ENCODE results near the gene TLE3.
"Not testable (repeated sequence)": the region's sequence is repeated elsewhere in the genome, so short reads cannot be mapped to it uniquely, and the experiment has no call there.

The TLE3 gene

DNA sequence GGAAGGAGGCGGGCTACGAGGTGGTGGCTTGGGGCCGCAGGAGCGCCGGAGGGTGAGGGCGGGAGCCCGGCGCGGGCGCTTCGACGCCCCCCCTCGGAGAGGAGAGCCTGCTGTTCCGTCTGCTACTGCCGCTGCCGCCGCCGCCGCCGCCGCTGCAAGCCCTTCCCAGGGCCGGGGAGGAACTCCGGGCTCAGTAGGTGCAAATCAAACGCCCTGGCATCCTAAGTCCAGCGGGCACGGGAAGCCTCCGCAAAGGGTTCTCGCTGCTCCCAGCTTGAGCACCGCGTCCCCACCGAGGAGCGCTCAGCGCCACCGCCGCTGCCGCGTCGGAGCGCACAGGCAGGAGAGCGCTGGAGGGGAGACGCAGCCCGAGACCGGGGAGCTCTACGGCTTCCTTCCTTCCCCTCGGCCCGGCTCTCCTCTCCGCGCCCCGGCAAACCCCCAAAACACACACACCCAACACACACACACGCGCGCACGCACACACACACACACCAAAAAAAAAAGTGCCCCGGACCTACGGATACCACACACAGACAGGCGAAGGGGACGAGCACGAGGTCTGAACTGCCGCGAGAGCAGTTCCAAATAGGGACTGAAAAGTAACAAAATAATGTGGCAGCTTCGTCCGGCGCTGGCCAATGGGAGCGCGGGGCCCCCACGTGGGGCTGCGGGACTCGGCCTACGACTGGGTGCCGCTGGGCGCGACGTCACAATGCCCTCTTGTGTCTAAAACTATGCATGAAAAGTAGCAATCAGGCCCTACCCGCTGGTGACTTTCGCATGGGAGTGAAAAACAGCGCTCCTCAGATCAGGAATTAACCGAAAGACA, at the start of gene TLE3:
Gene TLE3 (minus strand): TSS at position 597 of the 832 bp plus-strand sequence. CDS start 1,119 bp downstream, outside the sequence.
- DNase-seq = peak; percentile 98

- DNase-seq = peak; percentile 61
These were observed 49.6 kb upstream of the TLE3 start for GRCh38 chr15:70147178-70147760.

GRCh38 chr15:70146771-70147170, 49.1 kb upstream of the TLE3 start:
- no peak for DNase-seq

- DNase-seq = no peak
These were observed 48.4 kb upstream of the TLE3 start for GRCh38 chr15:70146162-70146561.

GRCh38 chr15:70145261-70145660, 47.5 kb upstream of the TLE3 start:
- DNase-seq = no peak

DNA sequence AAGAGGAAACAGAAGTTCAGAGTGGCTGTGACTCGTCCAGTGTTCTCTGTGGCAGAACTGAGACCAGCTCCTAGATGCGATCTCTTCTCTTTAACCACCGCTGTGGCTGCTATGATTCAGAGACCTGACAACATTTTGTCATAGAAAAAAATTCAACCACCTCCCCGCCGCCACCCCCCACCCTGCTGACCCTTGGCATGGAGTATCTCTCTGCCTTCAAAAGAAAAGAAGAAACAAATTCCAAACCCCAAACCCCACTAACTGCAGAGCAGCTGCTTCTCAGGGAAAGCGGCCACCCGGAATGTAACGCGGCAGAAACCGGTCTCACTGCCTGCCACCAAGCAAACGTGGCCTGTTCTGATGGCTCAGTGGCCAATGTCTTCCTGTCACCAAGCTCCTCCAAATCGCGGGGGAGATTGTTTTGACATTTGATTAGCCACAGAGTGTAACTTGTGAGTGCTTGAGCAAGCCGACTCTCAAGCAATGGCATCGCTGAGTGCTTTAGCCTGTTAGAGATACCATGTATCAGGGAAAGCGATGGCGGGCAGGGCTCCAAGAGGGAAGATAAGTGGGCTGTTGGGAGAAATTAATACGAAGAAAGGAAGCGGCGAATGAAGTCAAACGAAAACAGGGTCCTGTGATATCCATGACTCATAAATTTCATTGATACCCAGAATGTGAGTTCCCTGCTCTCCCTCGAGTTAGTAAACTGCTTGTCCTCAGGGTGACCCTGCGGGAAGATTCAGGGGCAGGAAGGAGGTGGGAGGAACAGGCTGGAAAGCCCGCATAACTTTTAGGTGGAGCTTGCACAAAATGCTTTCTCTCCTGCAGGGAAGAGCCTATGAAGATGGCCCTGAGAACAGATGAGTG, 44.8 kb upstream of the TLE3 start:
- DNase-seq = peak; percentile 71

GRCh38 chr15:70142072-70142321, 44.3 kb upstream of the TLE3 start:
- DNase-seq = no peak

DNA sequence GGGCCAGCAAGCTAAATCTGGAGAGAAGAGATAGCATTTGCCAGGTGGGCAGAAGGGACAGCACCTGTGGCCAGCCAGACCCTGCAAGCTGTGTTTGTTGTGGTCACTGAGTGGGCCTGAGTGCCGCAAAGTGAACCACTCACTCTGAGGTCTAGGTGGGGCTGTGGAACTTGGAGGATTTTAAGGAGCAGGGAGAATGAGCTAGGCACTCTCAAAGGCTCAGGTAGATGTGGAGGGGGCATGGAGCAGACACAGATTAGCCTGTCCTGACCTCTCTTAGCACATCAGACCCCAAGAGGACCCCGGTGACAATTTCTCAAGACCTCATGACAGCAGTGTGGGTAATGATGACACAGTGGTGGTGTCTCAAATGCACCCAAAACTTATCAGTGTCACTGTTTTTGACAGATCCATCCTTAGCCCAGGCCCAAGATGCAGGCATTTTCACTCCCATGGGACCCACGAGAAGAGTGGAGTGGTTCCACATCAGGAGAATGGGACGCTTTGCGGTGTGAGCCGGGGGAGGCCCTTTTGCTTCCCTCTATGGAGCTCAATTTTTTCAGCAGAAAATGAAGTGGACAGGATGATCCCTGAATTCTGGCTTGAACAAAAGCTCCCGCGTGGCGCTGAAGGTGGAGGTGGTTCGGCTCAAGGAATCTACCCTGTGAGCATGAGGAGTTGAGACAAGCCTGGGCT, 43.8 kb upstream of the TLE3 start:
- DNase-seq = no peak

GRCh38 chr15:70140543-70141375, 43.0 kb upstream of the TLE3 start:
- peak; percentile 64 for DNase-seq

GRCh38 chr15:70140025-70140542, 42.4 kb upstream of the TLE3 start:
- no peak for DNase-seq

- no peak for DNase-seq
These were observed 40.2 kb upstream of the TLE3 start for GRCh38 chr15:70137967-70138366.

DNA sequence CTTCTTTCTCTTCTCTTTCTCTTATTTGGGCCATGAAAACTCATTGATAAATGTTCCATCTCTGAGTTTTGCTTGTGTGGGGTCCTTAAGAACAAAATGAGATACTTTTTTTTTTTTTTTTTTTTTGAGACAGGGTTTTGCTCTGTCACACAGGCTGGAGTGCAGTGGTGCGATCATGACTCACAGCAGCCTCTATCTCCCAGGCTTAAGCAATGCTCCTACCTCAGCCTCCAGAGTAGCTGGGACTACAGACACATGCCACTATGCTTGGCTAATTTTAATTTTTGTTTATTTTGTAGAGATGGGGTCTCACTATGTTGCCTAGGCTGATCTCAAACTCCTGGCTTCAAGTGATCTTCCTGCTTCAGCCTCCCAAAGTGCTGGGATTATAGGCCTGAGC, 39.3 kb upstream of the TLE3 start:
- DNase-seq = not testable (repeated sequence)

DNA sequence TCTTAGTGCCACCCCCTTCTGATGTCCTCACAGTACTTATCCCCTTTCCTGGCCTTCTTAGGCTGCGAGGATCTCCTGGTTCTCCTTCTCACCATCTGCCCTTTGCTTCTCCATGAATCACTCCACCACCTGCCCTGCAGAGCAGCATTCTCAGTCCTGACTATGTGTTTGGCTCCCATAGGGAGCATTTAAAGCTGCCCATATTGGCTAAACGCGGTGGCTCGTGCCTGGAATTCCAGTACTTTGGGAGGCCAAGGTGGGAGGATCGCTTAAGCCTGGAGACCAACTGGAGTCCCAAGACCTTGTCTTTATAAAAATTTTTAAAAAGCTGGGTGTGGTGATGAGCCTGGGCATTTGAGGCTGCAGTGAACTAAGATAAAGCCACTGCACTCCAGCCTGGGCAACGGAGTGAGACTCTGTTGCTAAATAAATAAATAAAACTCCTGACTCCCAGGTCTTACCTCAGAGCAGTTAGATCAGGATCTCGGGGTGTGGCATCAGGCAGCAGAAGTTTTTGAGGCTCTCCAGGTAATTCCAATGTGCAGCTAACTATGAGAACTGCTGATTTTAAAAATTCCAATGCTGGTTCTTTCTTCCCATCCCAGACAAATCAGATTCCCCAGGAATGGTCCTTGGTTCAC, 36.2 kb upstream of the TLE3 start:
- no peak for DNase-seq

GRCh38 chr15:70133296-70133695, 35.6 kb upstream of the TLE3 start:
- DNase-seq = no peak

DNA sequence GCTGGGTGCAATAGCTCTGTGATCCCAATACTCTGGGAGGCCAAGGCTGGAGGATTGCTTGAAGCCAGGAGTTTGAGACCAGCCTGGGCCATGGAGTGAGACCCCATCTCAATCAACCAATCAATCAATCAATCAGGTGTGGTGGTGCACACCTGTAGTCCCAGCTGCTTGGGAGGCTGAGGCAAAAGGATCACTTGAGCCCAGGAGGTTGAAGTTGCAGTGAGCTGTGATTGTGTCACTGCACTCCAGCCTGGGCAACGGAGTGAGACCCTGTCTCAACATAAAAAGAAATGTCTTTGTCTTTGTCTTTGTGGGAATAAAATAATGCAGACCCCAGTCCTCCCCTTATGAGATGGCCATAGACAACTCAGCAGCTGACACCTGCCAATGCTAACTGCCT, 34.9 kb upstream of the TLE3 start:
- DNase-seq = no peak

DNA sequence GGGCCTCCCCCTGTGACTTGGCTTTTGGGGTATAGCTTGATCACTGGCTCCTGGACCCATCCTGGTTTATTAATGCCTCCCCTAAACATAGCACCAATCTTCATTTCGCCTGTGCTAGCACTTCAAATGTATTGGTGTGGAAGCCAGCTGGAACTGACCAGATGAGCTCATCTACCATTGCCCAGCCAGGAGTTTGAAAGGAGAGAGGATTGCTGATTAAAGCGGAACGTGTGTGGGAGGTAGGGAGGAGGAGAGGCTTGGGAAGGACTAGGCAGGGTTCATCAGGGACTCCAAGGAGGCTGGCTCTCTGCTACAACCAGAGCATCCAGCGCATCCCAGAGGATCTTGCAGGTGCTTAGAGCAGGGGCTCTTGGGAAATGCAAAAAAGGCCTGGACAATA, 34.4 kb upstream of the TLE3 start:
- no peak for DNase-seq

- DNase-seq = no peak
These were observed 30.9 kb upstream of the TLE3 start for GRCh38 chr15:70128414-70129140.

GRCh38 chr15:70127770-70128413, 30.2 kb upstream of the TLE3 start:
- DNase-seq = no peak

GRCh38 chr15:70127288-70127746, 29.6 kb upstream of the TLE3 start:
- no peak for DNase-seq

DNA sequence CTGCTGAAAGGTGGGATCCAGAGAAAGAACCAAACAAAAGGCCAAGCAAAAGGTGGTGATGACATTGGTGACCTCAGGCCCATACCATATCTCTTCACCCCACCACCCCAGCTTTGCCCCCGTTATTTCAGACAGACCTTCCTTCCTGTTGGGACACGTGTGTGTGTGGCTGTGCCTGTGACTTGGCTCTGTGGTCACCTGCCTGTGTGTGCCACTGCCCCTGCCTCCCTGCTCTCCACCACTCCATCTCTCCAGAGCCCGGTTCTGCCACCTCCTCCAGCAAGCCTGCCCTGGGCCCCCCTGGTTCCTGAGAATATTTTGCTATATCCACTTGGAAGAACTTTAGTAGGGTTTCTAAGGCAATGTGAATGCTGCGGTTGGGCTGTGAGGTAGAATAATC, 28.6 kb upstream of the TLE3 start:
- DNase-seq = no peak
